Activated CD4-positive, alpha-beta T cell treated with anti-CD3 and anti-CD28 coated beads, Interleukin-2, amount 10 ng/mL, durations not matched to agents 24 days and 14 days (primary cell): Measurements from ENCODE around the gene COL5A2. TPM values are rescaled to one million over a fixed set of nuclear protein-coding genes. Genes with fewer than 3 reads are reported as not detected.

Experiments
- DNase-seq: peaks from one replicate; pipeline ENCODE4 v3.0.0; 2022
- H3K27ac Mint-ChIP-seq: one replicate; pipeline ENCODE4 v1.8.0; 2022; ENCODE audit warnings: mild to moderate bottlenecking, mixed read lengths
- H3K27me3 Mint-ChIP-seq: one replicate; pipeline ENCODE4 v1.8.0; 2022; ENCODE audit warnings: mixed read lengths
- H3K36me3 Mint-ChIP-seq: one replicate; pipeline ENCODE4 v1.8.0; 2022; ENCODE audit warnings: low read depth, mild to moderate bottlenecking, mixed read lengths
- H3K4me1 Mint-ChIP-seq: one replicate; pipeline ENCODE4 v1.8.0; 2021; ENCODE audit warnings: mixed read lengths
- H3K4me3 Mint-ChIP-seq: one replicate; pipeline ENCODE4 v1.8.0; 2022; ENCODE audit warnings: mild to moderate bottlenecking, moderate library complexity, mixed read lengths
- H3K9me3 Mint-ChIP-seq: one replicate; pipeline ENCODE4 v1.8.0; 2021; ENCODE audit warnings: mixed read lengths
- intact Hi-C: fragments of 100-400 bp; cut with micrococcal nuclease; formaldehyde crosslinking; loops from one replicate; pipeline ENCODE4 v1.15.1; 2023
- total RNA-seq: library from RNA; stranded (reverse); gene quantifications from 2 replicates; pipeline ENCODE4 v1.2.3, GENCODE V29; 2022

Gene COL5A2
- total RNA-seq, 1 donor from 2014 or later = 0.49 TPM

- Mint-ChIP-seq H3K27me3 (no peaks in the 10 kb centered on the region), H3K9me3 (no peaks in the 10 kb centered on the region), H3K27ac (no peak overlapping the region), H3K4me1 (no peaks in the 10 kb centered on the region), H3K4me3 (no peak overlapping the region), H3K36me3 (no peaks in the 10 kb centered on the region)
- intact Hi-C loops = no loop called here
- DNase-seq = no peak
These were observed 51.8 kb downstream of the COL5A2 start for GRCh38 chr2:189127756-189128155.

DNA sequence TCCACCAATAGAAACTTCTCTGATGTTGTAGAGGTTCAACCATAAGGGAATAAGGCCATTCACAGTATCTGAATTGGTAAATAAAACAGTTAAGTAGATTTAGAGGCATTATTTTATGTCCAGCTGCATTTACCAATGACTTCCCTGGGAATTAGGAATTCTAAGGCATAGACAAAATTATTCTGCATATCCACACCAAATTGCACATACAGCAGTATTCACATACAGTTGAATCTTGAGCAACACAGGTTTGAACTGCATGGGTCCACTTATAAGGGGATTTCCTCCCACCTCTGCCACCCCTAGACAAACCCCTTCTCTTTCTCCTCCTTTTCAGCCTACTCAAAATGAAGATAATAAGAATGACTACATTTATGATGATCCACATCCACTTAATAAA lies 54.4 kb downstream of the COL5A2 start:
- H3K27ac Mint-ChIP-seq = no peak overlapping the region
- no peak for DNase-seq
- no peaks in the 10 kb centered on the region for H3K36me3 Mint-ChIP-seq
- no peak overlapping the region for H3K4me3 Mint-ChIP-seq
- H3K9me3 Mint-ChIP-seq = no peaks in the 10 kb centered on the region
- no peaks in the 10 kb centered on the region for H3K27me3 Mint-ChIP-seq
- intact Hi-C loops = no loop called here
- H3K4me1 Mint-ChIP-seq = no peaks in the 10 kb centered on the region

- H3K4me1 Mint-ChIP-seq = no peaks in the 10 kb centered on the region
- H3K27ac Mint-ChIP-seq = no peak overlapping the region
- no peak overlapping the region for H3K4me3 Mint-ChIP-seq
- no peaks in the 10 kb centered on the region for H3K27me3 Mint-ChIP-seq
- no peaks in the 10 kb centered on the region for H3K36me3 Mint-ChIP-seq
- intact Hi-C loops = no loop called here
- DNase-seq = no peak
- no peaks in the 10 kb centered on the region for H3K9me3 Mint-ChIP-seq
These were observed 55.4 kb downstream of the COL5A2 start for GRCh38 chr2:189124175-189124574.

DNA sequence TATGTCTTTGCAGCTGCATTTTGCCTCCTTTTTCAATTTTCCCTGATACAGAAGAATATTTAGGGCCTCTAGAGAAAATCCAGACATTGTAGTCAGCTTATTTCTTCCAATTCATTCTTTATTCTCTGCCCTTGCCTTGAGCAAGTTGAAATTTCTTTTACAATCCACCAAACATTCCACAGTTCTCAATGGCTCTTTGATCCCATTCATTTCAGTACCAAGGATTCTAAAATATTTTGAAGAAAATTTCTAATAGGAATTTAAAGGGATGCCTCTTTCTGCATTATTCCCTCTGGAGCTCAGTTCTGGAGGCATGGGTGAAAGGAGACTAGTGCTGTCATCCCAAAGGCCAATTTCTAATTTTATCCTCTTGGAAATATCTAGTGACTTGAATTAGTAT lies 61.2 kb downstream of the COL5A2 start:
- Mint-ChIP-seq H3K9me3 (no peaks in the 10 kb centered on the region), H3K27ac (no peak overlapping the region), H3K36me3 (no peaks in the 10 kb centered on the region), H3K4me1 (no peaks in the 10 kb centered on the region), H3K4me3 (no peak overlapping the region), H3K27me3 (peaks cover 2% of the 10 kb centered on the region)
- no peak for DNase-seq
- intact Hi-C loops = no loop called here

GRCh38 chr2:189116979-189117378 lies 62.6 kb downstream of the COL5A2 start:
- no peaks in the 10 kb centered on the region for H3K9me3 Mint-ChIP-seq
- no peaks in the 10 kb centered on the region for H3K36me3 Mint-ChIP-seq
- intact Hi-C loops = no loop called here
- no peak for DNase-seq
- no peak overlapping the region for H3K27ac Mint-ChIP-seq
- H3K27me3 Mint-ChIP-seq = peaks cover 2% of the 10 kb centered on the region
- no peaks in the 10 kb centered on the region for H3K4me1 Mint-ChIP-seq
- H3K4me3 Mint-ChIP-seq = no peak overlapping the region

DNA sequence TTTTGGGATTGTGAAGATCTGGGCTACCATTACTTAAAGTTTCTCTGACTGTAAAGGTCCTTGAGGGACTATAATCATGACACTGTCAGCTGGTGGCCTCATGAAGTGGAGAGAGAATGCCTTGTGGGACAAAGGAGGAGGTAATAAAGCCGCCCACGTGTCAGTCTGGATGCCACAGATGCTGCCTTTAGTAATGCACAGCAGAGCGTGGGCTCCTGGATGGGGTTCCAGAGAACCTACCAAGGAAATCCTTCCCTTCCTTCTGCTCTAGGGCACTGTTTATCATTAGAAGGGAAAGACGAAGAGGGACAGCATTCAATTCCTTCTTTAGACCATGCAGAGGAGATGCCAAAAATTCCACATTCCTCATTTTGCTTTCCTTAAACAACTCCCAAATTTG lies 63.5 kb downstream of the COL5A2 start:
- H3K4me3 Mint-ChIP-seq = no peak overlapping the region
- intact Hi-C loops = no loop called here
- no peaks in the 10 kb centered on the region for H3K9me3 Mint-ChIP-seq
- H3K4me1 Mint-ChIP-seq = no peaks in the 10 kb centered on the region
- peaks cover 2% of the 10 kb centered on the region for H3K27me3 Mint-ChIP-seq
- no peak for DNase-seq
- no peaks in the 10 kb centered on the region for H3K36me3 Mint-ChIP-seq
- H3K27ac Mint-ChIP-seq = no peak overlapping the region

DNA sequence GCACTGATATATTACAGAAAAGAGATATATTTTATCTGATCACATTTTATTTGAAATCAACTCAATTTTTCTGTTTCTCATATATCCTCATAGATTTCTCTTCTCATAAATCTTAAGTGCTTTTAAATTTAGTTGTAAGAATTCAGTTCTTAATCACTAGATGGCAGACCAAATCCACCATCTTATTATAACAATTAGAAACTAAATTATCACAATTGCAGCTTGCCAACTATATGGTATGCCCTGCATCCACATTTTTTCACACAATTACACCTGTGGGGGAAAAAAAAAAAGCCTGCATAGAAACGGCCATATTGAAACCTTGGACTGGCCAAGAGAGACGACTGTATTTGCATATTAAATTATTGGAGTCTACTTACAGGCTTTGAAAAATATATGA lies 64.4 kb downstream of the COL5A2 start:
- no peaks in the 10 kb centered on the region for H3K4me1 Mint-ChIP-seq
- H3K4me3 Mint-ChIP-seq = no peak overlapping the region
- intact Hi-C loops = no loop called here
- peaks cover 2% of the 10 kb centered on the region for H3K27me3 Mint-ChIP-seq
- no peaks in the 10 kb centered on the region for H3K9me3 Mint-ChIP-seq
- no peak overlapping the region for H3K27ac Mint-ChIP-seq
- no peak for DNase-seq
- H3K36me3 Mint-ChIP-seq = no peaks in the 10 kb centered on the region

GRCh38 chr2:189113963-189114362 lies 65.6 kb downstream of the COL5A2 start:
- no peaks in the 10 kb centered on the region for H3K36me3 Mint-ChIP-seq
- no peak overlapping the region for H3K27ac Mint-ChIP-seq
- H3K4me1 Mint-ChIP-seq = no peaks in the 10 kb centered on the region
- no peaks in the 10 kb centered on the region for H3K9me3 Mint-ChIP-seq
- no peak overlapping the region for H3K4me3 Mint-ChIP-seq
- no peak for DNase-seq
- peaks cover under 1% of the 10 kb centered on the region for H3K27me3 Mint-ChIP-seq
- intact Hi-C loops = no loop called here

DNA sequence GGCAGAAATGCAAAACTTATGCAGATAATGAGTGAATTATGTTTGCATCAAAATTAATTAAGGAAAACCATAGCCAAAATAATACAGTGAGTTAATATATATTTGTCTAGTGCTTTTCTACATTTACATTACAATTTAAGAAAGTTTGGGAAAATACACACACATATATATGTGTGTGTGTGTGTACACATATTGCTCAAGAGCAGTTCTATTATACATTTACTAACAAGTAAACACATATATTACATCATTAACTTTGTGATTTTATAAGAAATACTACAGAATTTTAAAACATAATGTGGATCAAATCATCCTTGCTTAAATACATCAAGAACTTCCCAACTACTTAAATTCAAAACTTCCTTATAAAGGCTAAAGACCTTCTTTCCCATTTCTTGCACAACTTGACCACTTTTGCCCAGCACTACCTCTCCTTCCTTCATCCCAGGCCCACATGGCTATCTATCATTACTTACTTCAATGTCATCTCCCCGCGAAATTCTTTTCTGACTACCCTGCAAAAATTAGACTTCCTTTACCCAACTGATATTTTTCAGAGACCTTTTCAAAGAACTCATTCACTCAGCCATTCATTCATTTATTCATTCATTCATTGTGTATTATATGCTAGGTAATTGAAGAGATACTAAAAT lies 68.4 kb downstream of the COL5A2 start:
- no peaks in the 10 kb centered on the region for H3K9me3 Mint-ChIP-seq
- H3K27ac Mint-ChIP-seq = no peak overlapping the region
- no peaks in the 10 kb centered on the region for H3K36me3 Mint-ChIP-seq
- intact Hi-C loops = no loop called here
- no peak overlapping the region for H3K4me3 Mint-ChIP-seq
- no peaks in the 10 kb centered on the region for H3K4me1 Mint-ChIP-seq
- no peak for DNase-seq
- H3K27me3 Mint-ChIP-seq = no peaks in the 10 kb centered on the region

DNA sequence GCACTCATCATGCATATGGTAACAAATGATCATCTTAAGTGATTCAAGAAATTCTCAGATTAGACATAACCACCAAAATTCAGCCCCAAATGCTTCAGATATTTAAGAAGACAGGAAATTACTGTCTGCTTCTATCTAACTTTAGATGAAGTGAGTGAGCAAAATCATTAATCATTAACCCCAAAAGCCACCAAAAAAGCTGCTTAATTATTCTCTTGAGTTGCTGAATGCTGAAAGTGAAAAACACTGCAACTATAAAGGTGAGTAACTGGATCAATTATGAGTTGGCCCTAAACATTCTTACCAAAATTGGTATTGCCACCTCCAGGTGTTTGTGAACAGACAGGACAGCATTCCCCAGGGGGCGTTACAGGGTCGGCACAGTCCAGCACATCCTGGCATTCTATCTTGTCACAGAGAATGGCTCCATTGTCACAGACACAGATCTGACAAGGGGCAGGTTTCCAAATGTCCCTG lies 69.6 kb downstream of the COL5A2 start:
- Mint-ChIP-seq H3K9me3 (no peaks in the 10 kb centered on the region), H3K27ac (no peak overlapping the region), H3K4me3 (no peak overlapping the region), H3K4me1 (no peaks in the 10 kb centered on the region), H3K27me3 (no peaks in the 10 kb centered on the region), H3K36me3 (no peaks in the 10 kb centered on the region)
- intact Hi-C loops = no loop called here
- no peak for DNase-seq

DNA sequence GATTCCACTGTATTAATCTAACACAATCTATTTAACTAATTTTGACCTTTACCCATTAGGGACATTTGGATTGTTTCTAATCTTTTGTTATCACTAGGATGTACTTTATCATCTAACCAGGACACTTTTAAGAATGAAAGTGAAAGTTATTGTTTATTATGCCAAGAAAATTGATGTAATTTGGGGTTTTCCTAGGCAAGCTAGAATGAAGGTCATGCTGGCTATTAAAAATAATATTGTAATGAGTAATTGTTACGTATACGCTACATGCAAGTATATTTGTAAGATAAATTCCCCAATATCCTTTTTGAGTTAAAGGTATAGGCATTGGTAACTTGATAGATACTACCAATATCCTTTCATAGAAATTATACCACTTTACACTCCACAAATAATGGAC lies 74.6 kb downstream of the COL5A2 start:
- no peak for DNase-seq
- intact Hi-C loops = no loop called here
- no peaks in the 10 kb centered on the region for H3K27me3 Mint-ChIP-seq
- no peaks in the 10 kb centered on the region for H3K9me3 Mint-ChIP-seq
- no peaks in the 10 kb centered on the region for H3K4me1 Mint-ChIP-seq
- no peak overlapping the region for H3K4me3 Mint-ChIP-seq
- H3K27ac Mint-ChIP-seq = no peak overlapping the region
- no peaks in the 10 kb centered on the region for H3K36me3 Mint-ChIP-seq

DNA sequence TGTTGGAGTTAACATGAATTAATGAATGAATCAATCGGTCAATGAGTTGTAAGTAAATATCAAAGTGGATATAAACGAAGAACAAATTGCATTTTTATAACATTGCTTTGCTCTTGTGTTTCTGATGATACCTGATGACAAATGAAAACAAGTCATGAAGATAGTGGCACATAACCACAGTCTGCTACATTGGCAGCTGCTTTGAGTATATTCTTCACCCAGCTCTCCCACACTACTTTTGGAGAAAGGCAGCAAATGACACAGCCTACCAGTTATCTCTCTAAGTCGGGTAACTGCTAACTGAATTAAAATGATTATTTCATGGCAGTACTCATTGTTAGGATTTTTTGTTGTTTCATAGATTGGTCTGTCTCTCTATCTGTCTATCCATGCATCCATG lies 76.8 kb downstream of the COL5A2 start:
- no peaks in the 10 kb centered on the region for H3K36me3 Mint-ChIP-seq
- H3K27ac Mint-ChIP-seq = no peak overlapping the region
- H3K4me3 Mint-ChIP-seq = no peak overlapping the region
- H3K27me3 Mint-ChIP-seq = no peaks in the 10 kb centered on the region
- no peak for DNase-seq
- intact Hi-C loops = no loop called here
- H3K4me1 Mint-ChIP-seq = no peaks in the 10 kb centered on the region
- no peaks in the 10 kb centered on the region for H3K9me3 Mint-ChIP-seq

DNA sequence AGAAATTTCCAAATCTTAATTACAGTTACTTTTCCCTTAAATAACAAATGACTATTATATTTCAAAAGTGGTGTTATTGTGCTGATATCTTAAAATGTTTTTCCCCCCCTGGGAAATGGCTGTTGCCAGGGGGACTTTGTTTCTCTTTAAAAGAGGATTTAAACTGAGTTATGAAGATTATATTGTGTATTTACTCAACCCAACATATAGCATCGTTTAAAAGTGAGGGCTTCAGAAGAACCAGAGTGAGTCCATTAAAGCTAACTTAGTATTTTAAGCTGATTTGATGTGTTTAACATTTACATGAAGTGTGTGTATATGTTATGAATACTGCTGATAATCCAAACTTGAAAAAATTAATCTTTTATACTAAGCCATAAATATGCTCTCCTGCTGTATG lies 81.6 kb downstream of the COL5A2 start:
- intact Hi-C loops = loop anchor here (10.0 kb wide), 1 partner anchor 573 kb away; no protein-coding TSS in a partner anchor
- Mint-ChIP-seq H3K27me3 (no peaks in the 10 kb centered on the region), H3K9me3 (no peaks in the 10 kb centered on the region), H3K27ac (no peak overlapping the region), H3K36me3 (no peaks in the 10 kb centered on the region), H3K4me3 (no peak overlapping the region), H3K4me1 (no peaks in the 10 kb centered on the region)
- DNase-seq = no peak

DNA sequence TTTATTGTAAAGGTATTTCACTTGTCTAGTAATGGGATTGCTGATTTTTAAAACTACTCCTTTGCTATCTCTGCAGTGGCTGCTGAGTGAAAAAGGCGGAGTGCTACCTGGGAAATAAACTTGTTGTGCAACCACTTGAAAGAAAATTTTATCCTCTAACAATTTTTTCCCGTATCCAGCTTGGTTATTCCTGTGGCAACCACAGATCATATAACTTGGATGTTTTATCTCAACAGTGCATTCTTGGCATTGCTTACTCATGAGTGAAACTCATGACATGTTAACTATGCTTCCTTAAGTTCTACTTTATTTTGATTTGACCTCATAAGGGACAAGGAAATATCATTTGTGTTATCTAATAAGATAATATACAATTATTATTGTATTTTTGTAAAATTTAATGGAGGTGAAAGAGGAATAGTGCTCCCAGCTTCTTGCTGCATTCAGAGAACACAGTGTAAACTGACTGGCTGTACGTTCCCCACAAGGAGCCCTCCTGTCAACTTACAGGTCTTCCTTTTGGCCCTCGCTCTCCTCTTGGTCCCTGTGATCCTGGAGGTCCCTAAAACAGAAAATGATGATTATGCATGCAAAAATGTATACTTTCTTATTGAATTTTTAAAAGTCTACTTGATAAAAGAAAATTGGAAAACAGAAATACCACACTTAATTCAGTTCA lies 82.7 kb downstream of the COL5A2 start:
- Mint-ChIP-seq H3K27ac (no peak overlapping the region), H3K36me3 (no peaks in the 10 kb centered on the region), H3K4me1 (no peaks in the 10 kb centered on the region), H3K27me3 (no peaks in the 10 kb centered on the region), H3K9me3 (no peaks in the 10 kb centered on the region), H3K4me3 (no peak overlapping the region)
- intact Hi-C loops = loop anchor here (10.0 kb wide), 1 partner anchor 572 kb away; no protein-coding TSS in a partner anchor
- DNase-seq = no peak
